Kidney epithelial cell (primary cell): ENCODE results near the gene LRRC10B. TPM values are rescaled to one million over a fixed set of nuclear protein-coding genes. Genes with fewer than 3 reads are reported as not detected.

ENCODE experiments used
- DNase-seq: peaks from one replicate; pipeline ENCODE4 v3.0.0-alpha.2; 2010; ENCODE audit warnings: low read depth
- H3K27me3 ChIP-seq: 2 replicates; pipeline ENCODE4 v1.6.0; 2011; ENCODE audit warnings: low read length; ENCODE audit not compliant: control insufficient read depth, insufficient read depth
- H3K36me3 ChIP-seq: 2 replicates; pipeline ENCODE4 v1.5.1; 2011; ENCODE audit warnings: low read length; ENCODE audit not compliant: control insufficient read depth, insufficient read depth
- H3K4me3 ChIP-seq: 2 replicates; pipeline ENCODE4 v1.5.1; 2011; ENCODE audit warnings: low read depth, mild to moderate bottlenecking, control low read depth, low read length
- total RNA-seq: library from RNA; depleted of rRNA; stranded (reverse); fragments of >200 nt; gene quantifications from 2 replicates; pipeline ENCODE4 v1.2.3, GENCODE V29; 2015
- TF ChIP-seq, protein P1 (sequence below): IDR thresholded peaks from 2 replicates; pipeline ENCODE4 v1.5.1; 2011; ENCODE audit warnings: mild to moderate bottlenecking, moderate library complexity, low read length, control low read depth, inconsistent platforms; ENCODE audit not compliant: insufficient read depth, poor library complexity, severe bottlenecking

The LRRC10B gene
- total RNA-seq, 1 donor from 2014 or later = 0.25 TPM

DNA sequence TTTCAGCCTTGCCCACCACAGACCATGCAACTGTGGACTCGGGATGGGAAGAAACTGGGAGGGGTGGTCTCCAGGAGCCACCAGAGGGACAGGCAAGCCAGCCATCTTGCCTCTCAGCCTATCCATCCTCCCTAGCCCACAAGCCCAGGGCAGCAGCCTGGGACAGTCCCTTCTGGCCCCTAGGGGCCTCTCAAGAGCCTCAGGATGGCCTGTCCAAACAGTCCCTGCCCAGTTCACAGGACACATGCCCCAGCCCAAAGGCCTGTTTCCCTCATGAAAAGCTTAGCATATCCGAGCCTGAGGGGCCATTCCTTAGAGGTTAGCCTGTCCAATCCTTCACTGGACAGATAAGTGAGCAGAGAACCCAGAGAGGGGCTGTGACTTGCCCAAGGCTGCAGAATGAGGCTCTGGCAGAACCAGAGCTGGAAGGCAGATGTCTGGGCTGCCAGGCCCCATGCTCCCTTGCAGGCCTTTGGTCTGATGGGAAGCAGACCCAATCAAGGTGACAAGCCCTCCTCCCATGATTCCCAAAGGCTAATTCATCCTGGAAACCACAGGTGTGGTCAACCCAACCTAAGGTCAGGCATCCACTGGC is 28.2 kb downstream of the LRRC10B start:
- H3K27me3 ChIP-seq = peaks cover 57% of the 10 kb centered on the region
- H3K4me3 ChIP-seq = no peak overlapping the region

DNA sequence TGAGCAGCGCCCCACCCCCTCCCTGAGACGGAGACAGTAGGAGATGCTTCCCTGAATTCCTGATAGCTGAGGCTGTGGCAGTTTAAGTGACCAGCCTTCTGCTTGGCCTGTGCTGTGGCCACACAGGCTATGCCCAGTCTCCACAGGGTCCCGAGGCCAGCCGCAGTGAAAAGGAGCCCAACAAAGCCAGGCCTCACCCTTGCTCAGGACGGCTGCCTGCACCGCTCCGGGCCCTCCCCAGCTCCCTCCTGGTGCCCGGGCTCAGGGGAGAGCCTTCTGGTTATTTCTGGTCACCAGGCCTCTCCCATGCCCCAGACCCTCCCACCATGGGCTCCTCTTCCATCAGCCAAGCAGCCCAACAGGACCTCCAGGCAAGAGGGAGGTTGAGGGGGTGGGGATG is 28.8 kb downstream of the LRRC10B start:
- no peak for DNase-seq
- TF ChIP-seq, protein P1, sequence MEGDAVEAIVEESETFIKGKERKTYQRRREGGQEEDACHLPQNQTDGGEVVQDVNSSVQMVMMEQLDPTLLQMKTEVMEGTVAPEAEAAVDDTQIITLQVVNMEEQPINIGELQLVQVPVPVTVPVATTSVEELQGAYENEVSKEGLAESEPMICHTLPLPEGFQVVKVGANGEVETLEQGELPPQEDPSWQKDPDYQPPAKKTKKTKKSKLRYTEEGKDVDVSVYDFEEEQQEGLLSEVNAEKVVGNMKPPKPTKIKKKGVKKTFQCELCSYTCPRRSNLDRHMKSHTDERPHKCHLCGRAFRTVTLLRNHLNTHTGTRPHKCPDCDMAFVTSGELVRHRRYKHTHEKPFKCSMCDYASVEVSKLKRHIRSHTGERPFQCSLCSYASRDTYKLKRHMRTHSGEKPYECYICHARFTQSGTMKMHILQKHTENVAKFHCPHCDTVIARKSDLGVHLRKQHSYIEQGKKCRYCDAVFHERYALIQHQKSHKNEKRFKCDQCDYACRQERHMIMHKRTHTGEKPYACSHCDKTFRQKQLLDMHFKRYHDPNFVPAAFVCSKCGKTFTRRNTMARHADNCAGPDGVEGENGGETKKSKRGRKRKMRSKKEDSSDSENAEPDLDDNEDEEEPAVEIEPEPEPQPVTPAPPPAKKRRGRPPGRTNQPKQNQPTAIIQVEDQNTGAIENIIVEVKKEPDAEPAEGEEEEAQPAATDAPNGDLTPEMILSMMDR = no peak
- Histone ChIP-seq H3K4me3 (no peak overlapping the region), H3K36me3 (no peaks in the 10 kb centered on the region), H3K27me3 (peaks cover 62% of the 10 kb centered on the region)

More for the DNA sequence above, 28.2 kb downstream of the LRRC10B start:
- no peak for DNase-seq
- H3K36me3 ChIP-seq = no peaks in the 10 kb centered on the region
- TF ChIP-seq, protein P1 = no peak

DNA sequence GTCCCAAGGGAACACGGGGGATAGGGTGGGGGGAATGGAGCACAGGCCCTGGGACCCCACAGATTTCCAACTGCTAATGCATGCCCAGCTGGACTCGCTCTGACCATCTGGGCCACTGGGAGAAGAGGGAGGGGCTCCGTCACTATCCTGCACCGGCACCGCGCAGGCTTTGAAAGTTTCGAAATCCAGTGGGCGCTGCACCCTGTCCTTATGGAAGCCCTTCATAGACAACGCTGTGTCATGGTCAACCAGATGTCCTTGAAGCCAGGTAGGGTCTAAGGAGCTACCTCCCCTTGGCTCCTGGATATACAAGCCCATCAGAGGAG is 30.1 kb downstream of the LRRC10B start:
- Histone ChIP-seq H3K36me3 (no peaks in the 10 kb centered on the region), H3K4me3 (no peak overlapping the region), H3K27me3 (peaks cover 58% of the 10 kb centered on the region)
- TF ChIP-seq, protein P1 = no peak
- no peak for DNase-seq

DNA sequence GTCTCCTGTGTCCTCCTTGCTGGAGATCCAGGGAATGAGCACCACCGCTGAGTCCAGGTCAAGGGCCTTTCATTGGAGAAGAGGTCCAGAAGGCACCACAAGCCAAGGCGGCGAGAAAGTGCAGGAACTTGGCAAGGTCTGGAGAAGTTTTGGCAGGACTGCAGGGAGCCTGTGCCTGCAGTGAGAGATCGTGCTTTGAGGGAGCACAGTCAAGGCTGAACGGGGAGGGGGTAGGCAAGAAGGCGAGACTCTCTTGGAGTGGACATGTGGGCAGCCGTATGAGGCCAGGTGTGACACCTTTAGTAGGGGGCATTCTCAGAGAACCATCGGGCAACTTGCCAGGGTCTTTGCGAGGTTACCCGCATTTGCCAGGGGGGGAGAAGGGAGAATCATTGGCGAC is 30.5 kb downstream of the LRRC10B start:
- no peaks in the 10 kb centered on the region for H3K36me3 ChIP-seq
- DNase-seq = no peak
- TF ChIP-seq, protein P1 = no peak
- H3K27me3 ChIP-seq = peaks cover 54% of the 10 kb centered on the region
- no peak overlapping the region for H3K4me3 ChIP-seq

DNA sequence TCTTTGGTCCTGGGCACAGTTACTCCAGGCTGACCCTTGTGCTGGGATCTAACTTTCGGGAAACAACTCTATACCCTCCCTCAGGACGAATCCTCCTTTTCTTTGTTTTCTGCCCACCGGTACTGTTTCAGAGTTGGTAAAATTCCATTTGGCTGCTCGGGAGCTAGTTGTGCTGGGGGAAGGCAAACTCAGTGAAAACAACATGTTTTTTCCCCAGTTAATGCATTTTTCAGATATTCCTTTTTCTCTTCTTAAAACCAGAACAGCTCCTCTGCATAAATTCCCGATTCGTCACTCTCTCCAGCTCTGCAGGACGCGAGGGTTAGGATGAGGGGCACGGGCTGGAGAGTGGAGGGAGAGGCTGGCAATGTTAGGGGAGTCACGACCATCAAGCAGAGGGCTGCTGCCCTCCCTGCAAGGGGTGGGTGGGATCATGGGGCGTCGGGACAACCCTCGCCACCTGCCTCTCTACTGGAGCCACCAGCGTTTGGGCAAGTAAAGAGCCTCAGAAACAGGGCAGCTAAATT is 31.3 kb downstream of the LRRC10B start:
- TF ChIP-seq, protein P1 = no peak
- no peak overlapping the region for H3K4me3 ChIP-seq
- peaks cover 46% of the 10 kb centered on the region for H3K27me3 ChIP-seq
- DNase-seq = no peak
- H3K36me3 ChIP-seq = no peaks in the 10 kb centered on the region

DNA sequence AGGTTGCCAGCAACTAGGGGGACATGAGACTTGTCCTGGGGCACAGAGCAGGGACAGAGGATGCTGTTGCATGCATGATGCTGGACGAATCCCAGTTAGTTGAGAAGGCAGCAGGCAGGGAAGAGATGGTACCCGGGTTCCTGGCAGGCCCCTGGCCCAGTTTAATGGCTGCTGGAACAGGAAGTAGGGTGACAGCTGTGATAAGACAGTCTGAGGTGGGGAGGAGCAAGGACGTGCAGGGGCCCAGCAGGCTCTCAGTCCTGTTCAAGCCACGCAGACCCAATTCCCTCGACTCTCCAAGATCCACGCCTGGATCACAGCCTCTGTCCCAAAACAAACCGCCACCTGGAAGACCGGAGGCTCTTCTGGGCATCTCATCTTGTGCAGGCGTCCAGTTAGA is 32.0 kb downstream of the LRRC10B start:
- no peak overlapping the region for H3K4me3 ChIP-seq
- no peak for DNase-seq
- TF ChIP-seq, protein P1 = no peak
- no peaks in the 10 kb centered on the region for H3K36me3 ChIP-seq
- H3K27me3 ChIP-seq = peaks cover 40% of the 10 kb centered on the region
